ENCODE measurements around the gene LRRN4.
"Not testable (repeated sequence)": the region's sequence is repeated elsewhere in the genome, so short reads cannot be mapped to it uniquely, and the experiment has no call there.

LRRN4 gene

GRCh38 chr20:6038256-6038655, 15.6 kb downstream of the LRRN4 start:
- no peak overlapping the region for H3K4me3 ChIP-seq (ENCODE audit: low read depth, low read length)
- in situ Hi-C loops (cut with HindIII; ENCODE audit: low sequenced_read_pairs), result no loop called here
- TF ChIP-seq CTCF (IDR thresholded peaks at IDR 0.05; ENCODE audit: low read depth, low read length, missing control alignments), result no peak
- DNase-seq (ENCODE audit: low read depth), result no peak

GRCh38 chr20:6037082-6037481, 16.8 kb downstream of the LRRN4 start:
- no peak for TF ChIP-seq CTCF (IDR thresholded peaks at IDR 0.05; ENCODE audit: low read depth, low read length, missing control alignments)

GRCh38 chr20:6036213-6036612, 17.6 kb downstream of the LRRN4 start:
- no peak overlapping the region for H3K4me3 ChIP-seq (ENCODE audit: low read depth, low read length)
- in situ Hi-C loops (cut with HindIII; ENCODE audit: low sequenced_read_pairs), result no loop called here
- TF ChIP-seq CTCF (IDR thresholded peaks at IDR 0.05; ENCODE audit: low read depth, low read length, missing control alignments), result no peak
- no peak for DNase-seq (ENCODE audit: low read depth)

More at GRCh38 chr20:6037082-6037481, 16.8 kb downstream of the LRRN4 start:
- in situ Hi-C loops (cut with HindIII; ENCODE audit: low sequenced_read_pairs), result no loop called here
- no peak for DNase-seq (ENCODE audit: low read depth)
- no peak overlapping the region for H3K4me3 ChIP-seq (ENCODE audit: low read depth, low read length)

- no peak for TF ChIP-seq CTCF (IDR thresholded peaks at IDR 0.05; ENCODE audit: low read depth, low read length, missing control alignments)
- in situ Hi-C loops (cut with HindIII; ENCODE audit: low sequenced_read_pairs), result no loop called here
- no peak for DNase-seq (ENCODE audit: low read depth)
- H3K4me3 ChIP-seq (ENCODE audit: low read depth, low read length), result no peak overlapping the region
These were observed 19.5 kb downstream of the LRRN4 start for GRCh38 chr20:6034134-6034969.

- DNase-seq (ENCODE audit: low read depth); H3K4me3 ChIP-seq (ENCODE audit: low read depth, low read length); in situ Hi-C loops (cut with HindIII; ENCODE audit: low sequenced_read_pairs): not testable (repeated sequence)
These were observed 21.0 kb downstream of the LRRN4 start for GRCh38 chr20:6032907-6033306.

GRCh38 chr20:6030453-6031080, 23.3 kb downstream of the LRRN4 start:
- no peak for TF ChIP-seq CTCF (IDR thresholded peaks at IDR 0.05; ENCODE audit: low read depth, low read length, missing control alignments)
- DNase-seq (ENCODE audit: low read depth), result no peak

GRCh38 chr20:6029538-6029937, 24.3 kb downstream of the LRRN4 start:
- in situ Hi-C loops (cut with HindIII; ENCODE audit: low sequenced_read_pairs), result no loop called here
- TF ChIP-seq CTCF (IDR thresholded peaks at IDR 0.05; ENCODE audit: low read depth, low read length, missing control alignments), result no peak
- no peak overlapping the region for H3K4me3 ChIP-seq (ENCODE audit: low read depth, low read length)
- DNase-seq (ENCODE audit: low read depth), result no peak

More at GRCh38 chr20:6030453-6031080, 23.3 kb downstream of the LRRN4 start:
- in situ Hi-C loops (cut with HindIII; ENCODE audit: low sequenced_read_pairs), result no loop called here
- H3K4me3 ChIP-seq (ENCODE audit: low read depth, low read length), result no peak overlapping the region
